Osteocyte (in vitro differentiated cells): Measurements from ENCODE around the gene NFYA. TPM values are rescaled to one million over a fixed set of nuclear protein-coding genes. Genes with fewer than 3 reads are reported as not detected.

Experiments
- DNase-seq: peaks from one replicate; pipeline ENCODE4 v3.0.0; 2021; ENCODE audit warnings: mixed read lengths; ENCODE audit not compliant: unreplicated experiment; ENCODE audit errors: extremely low spot score
- H3K27ac Mint-ChIP-seq: one replicate; pipeline ENCODE4 v1.8.0; 2021; ENCODE audit warnings: mild to moderate bottlenecking, mixed read lengths; ENCODE audit not compliant: unreplicated experiment
- H3K27me3 Mint-ChIP-seq: one replicate; pipeline ENCODE4 v1.8.0; 2021; ENCODE audit warnings: mixed read lengths; ENCODE audit not compliant: unreplicated experiment
- H3K36me3 Mint-ChIP-seq: one replicate; pipeline ENCODE4 v1.8.0; 2021; ENCODE audit warnings: mixed read lengths; ENCODE audit not compliant: unreplicated experiment
- H3K4me1 Mint-ChIP-seq: one replicate; pipeline ENCODE4 v1.8.0; 2021; ENCODE audit warnings: mixed read lengths; ENCODE audit not compliant: unreplicated experiment
- H3K4me3 Mint-ChIP-seq: one replicate; pipeline ENCODE4 v1.8.0; 2021; ENCODE audit warnings: mild to moderate bottlenecking, moderate library complexity, mixed read lengths; ENCODE audit not compliant: unreplicated experiment
- H3K9me3 Mint-ChIP-seq: one replicate; pipeline ENCODE4 v1.8.0; 2021; ENCODE audit warnings: mixed read lengths; ENCODE audit not compliant: unreplicated experiment
- total RNA-seq: library from RNA; stranded (reverse); gene quantifications from 2 replicates; pipeline ENCODE4 v1.2.1, GENCODE V29; 2021
- TF ChIP-seq, protein P1 (sequence below): fragments of 200-600 bp; sonication (generic); IDR thresholded peaks from 2 replicates; pipeline ENCODE4 v1.5.0; 2021; ENCODE audit warnings: antibody characterized with exemption, mild to moderate bottlenecking, moderate library complexity

NFYA gene
- total RNA-seq, 1 donor from 2014 or later, result 26.9 TPM

DNA sequence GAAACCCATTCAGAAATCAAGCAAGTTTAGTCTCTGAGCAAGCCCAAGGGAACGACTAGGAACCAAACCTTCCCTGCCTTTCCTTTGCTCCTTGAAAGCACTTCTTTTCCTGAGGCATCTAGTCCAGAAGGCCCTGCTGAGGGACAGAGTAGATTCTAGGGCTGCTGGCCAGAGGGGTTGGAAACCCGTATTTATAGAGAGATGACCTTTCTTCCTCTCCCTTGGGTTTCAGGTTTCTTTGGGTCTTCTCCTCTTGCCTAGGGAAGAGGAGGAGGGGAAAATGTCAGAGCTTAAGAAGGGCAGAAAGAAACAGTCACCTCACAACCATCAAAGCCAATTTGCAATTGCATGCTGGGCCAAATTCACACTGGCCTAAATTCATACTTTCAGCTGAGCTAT is 14.0 kb upstream of the NFYA start:
- TF ChIP-seq, protein P1, sequence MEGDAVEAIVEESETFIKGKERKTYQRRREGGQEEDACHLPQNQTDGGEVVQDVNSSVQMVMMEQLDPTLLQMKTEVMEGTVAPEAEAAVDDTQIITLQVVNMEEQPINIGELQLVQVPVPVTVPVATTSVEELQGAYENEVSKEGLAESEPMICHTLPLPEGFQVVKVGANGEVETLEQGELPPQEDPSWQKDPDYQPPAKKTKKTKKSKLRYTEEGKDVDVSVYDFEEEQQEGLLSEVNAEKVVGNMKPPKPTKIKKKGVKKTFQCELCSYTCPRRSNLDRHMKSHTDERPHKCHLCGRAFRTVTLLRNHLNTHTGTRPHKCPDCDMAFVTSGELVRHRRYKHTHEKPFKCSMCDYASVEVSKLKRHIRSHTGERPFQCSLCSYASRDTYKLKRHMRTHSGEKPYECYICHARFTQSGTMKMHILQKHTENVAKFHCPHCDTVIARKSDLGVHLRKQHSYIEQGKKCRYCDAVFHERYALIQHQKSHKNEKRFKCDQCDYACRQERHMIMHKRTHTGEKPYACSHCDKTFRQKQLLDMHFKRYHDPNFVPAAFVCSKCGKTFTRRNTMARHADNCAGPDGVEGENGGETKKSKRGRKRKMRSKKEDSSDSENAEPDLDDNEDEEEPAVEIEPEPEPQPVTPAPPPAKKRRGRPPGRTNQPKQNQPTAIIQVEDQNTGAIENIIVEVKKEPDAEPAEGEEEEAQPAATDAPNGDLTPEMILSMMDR, result no peak
- Mint-ChIP-seq H3K27me3 (no peaks in the 10 kb centered on the region), H3K4me3 (no peak overlapping the region), H3K27ac (no peak overlapping the region), H3K4me1 (peaks cover 10% of the 10 kb centered on the region), H3K36me3 (peaks cover 10% of the 10 kb centered on the region), H3K9me3 (no peaks in the 10 kb centered on the region)
- no peak for DNase-seq

DNA sequence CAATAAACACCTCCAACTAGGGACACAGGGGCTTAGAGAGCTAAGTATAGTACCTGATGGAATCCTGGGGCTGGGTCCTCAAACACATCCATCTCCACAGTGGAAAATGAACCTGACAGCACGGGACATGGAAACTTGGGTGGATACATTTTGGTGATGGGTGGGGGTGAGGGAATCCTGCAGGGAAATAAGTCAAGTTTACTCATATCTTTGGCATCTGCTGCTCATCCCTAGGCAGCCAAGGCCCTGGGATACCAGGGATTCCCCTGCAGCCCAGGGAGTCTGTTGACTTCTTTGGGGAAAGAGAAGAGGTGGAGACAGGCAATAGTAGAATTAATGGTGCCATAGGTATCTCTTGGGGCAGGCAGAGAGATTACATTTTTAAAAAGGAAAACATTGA is 13.2 kb upstream of the NFYA start:
- no peak overlapping the region for H3K4me3 Mint-ChIP-seq
- peaks cover 10% of the 10 kb centered on the region for H3K36me3 Mint-ChIP-seq
- H3K4me1 Mint-ChIP-seq, result peaks cover 10% of the 10 kb centered on the region
- H3K27me3 Mint-ChIP-seq, result no peaks in the 10 kb centered on the region
- TF ChIP-seq, protein P1, result no peak
- no peaks in the 10 kb centered on the region for H3K9me3 Mint-ChIP-seq
- no peak overlapping the region for H3K27ac Mint-ChIP-seq
- DNase-seq, result no peak

DNA sequence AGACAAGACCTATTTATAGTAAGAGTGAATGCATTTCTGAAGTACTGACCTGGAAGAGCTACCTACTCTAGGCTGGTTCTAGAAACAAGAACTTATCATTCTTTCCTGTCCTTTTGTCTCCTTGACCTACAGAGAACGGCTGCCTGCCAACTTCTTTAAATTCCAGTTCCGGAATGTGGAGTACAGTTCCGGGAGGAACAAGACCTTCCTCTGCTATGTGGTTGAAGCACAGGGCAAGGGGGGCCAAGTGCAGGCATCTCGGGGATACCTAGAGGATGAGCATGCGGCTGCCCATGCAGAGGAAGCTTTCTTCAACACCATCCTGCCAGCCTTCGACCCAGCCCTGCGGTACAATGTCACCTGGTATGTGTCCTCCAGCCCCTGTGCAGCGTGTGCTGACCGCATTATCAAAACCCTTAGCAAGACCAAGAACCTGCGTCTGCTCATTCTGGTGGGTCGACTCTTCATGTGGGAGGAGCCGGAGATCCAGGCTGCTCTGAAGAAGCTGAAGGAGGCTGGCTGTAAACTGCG is 11.5 kb upstream of the NFYA start:
- H3K4me3 Mint-ChIP-seq, result no peak overlapping the region
- no peak overlapping the region for H3K27ac Mint-ChIP-seq
- H3K36me3 Mint-ChIP-seq, result peaks cover 12% of the 10 kb centered on the region
- no peaks in the 10 kb centered on the region for H3K27me3 Mint-ChIP-seq
- no peak for DNase-seq
- no peaks in the 10 kb centered on the region for H3K9me3 Mint-ChIP-seq
- TF ChIP-seq, protein P1, result no peak
- peaks cover 10% of the 10 kb centered on the region for H3K4me1 Mint-ChIP-seq

DNA sequence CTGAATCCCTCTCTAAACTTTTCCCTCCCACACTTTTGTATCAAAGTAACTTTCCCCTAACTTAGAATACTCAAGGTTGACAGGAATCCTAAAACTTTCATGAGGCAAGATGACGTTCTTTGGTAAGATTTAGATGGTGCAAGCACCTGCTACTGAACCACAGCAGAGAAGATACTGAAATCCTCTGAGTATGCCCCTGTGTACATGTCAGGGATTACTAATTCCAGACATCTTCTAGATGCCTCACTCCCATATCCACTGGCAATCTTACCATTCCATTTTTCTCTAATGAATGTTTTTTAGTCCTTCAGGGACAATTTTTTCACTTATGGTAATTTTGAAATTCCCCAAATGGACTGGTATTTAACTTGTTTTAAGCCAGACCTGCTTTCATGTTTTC is 10.7 kb upstream of the NFYA start:
- Mint-ChIP-seq H3K4me3 (no peak overlapping the region), H3K36me3 (peaks cover 17% of the 10 kb centered on the region), H3K4me1 (peaks cover 16% of the 10 kb centered on the region), H3K27me3 (no peaks in the 10 kb centered on the region), H3K9me3 (no peaks in the 10 kb centered on the region), H3K27ac (no peak overlapping the region)
- no peak for DNase-seq
- TF ChIP-seq, protein P1, result no peak

DNA sequence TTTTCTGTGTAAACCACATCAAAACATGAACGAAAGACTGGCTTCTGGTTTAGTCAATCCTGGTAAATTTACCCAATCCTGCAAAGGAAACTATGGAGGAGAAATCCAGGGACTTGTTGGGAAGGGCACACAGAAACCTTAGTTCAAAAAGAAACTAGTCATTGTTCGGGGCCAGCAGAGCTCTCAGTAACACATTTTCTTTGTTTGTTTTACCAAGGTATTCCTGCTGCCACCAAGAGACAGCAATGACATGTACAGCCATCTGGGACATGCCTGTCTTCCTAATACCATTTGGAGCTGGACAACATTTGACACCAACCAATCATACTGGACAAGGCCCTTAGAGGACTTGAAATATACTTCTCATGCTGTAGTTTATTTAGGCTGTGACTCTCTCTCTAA is 8.9 kb upstream of the NFYA start:
- no peaks in the 10 kb centered on the region for H3K27me3 Mint-ChIP-seq
- H3K4me3 Mint-ChIP-seq, result no peak overlapping the region
- H3K4me1 Mint-ChIP-seq, result peaks cover 16% of the 10 kb centered on the region
- TF ChIP-seq, protein P1, result no peak
- no peak overlapping the region for H3K27ac Mint-ChIP-seq
- H3K9me3 Mint-ChIP-seq, result no peaks in the 10 kb centered on the region
- DNase-seq, result no peak
- peaks cover 17% of the 10 kb centered on the region for H3K36me3 Mint-ChIP-seq
